Body of pancreas (tissue), 4 donors: ENCODE data around the gene CENPS. TPM values are rescaled to one million over a fixed set of nuclear protein-coding genes. Genes with fewer than 3 reads are reported as not detected.

Experiments
- ATAC-seq: fragments of 150-250 bp; one replicate; pipeline ENCODE4 v1.9.1; 2016
- DNase-seq, 4 donors: peaks; one replicate each; pipeline ENCODE4 v3.0.0-alpha.2; 2019
- H3K27ac ChIP-seq, 4 donors: fragments of 200-600 bp; sonication (generic); 1 replicate in 3 of 4; 2 replicates in 1 of 4; pipeline versions ENCODE4 v1.5.1 to v1.6.1; 2016 to 2019; ENCODE audit warnings: mild to moderate bottlenecking in 1 of 4, mixed read lengths in 1 of 4, moderate library complexity in 1 of 4
- H3K27me3 ChIP-seq, 2 donors: fragments of 200-600 bp; sonication (generic); one replicate each; pipeline ENCODE4 v1.6.0; 2016; ENCODE audit warnings: mild to moderate bottlenecking in 1 of 2
- H3K36me3 ChIP-seq, 2 donors: fragments of 200-600 bp; sonication (generic); replicated peaks in 1 of 2; 2 replicates each; pipeline ENCODE4 v1.5.1; 2016; ENCODE audit warnings: low read depth in 2 of 2; ENCODE audit not compliant: insufficient read depth in 1 of 2
- H3K4me1 ChIP-seq: fragments of 200-600 bp; sonication (generic); one replicate; pipeline ENCODE4 v1.6.0; 2016
- H3K4me3 ChIP-seq, 2 donors: fragments of 200-600 bp; sonication (generic); 1 replicate in 1 of 2; 2 replicates in 1 of 2; pipeline ENCODE4 v1.5.1; 2016 to 2019
- H3K9me3 ChIP-seq, 3 donors: fragments of 200-600 bp; sonication (generic); 1 replicate in 2 of 3; 2 replicates in 1 of 3; pipeline ENCODE4 v1.5.1; 2016
- POLR2A ChIP-seq, 3 donors: fragments of 450-650 bp; IDR thresholded peaks; one replicate each; pipeline ENCODE4 v1.6.1; 2016; ENCODE audit warnings: antibody characterized with exemption in 3 of 3, mild to moderate bottlenecking in 2 of 3
- WGBS, 2 donors: methylation state at CpG; one replicate each; pipeline ENCODE4 v1.1.5; 2017; 5-methylcytosine and 5-hydroxymethylcytosine counted together
- intact Hi-C: fragments of 100-400 bp; cut with DNase I; formaldehyde crosslinking; loops from one replicate; pipeline ENCODE4 v1.15.1; 2023
- total RNA-seq, 2 donors: library from RNA; depleted of rRNA; stranded (reverse); fragments of >200 nt; gene quantifications; one replicate each; pipeline ENCODE4 v1.1.0, GENCODE V29; 2016
- TF ChIP-seq, protein P1 (sequence below), 7 experiments: fragments of 450-650 bp in 4 of 7; fragments of 200-600 bp in 3 of 7; sonication (generic) in 3 of 7; IDR thresholded peaks; one replicate each; pipeline ENCODE4 v1.5.1; 2016 to 2019; ENCODE audit warnings: antibody characterized with exemption in 7 of 7

CENPS gene
- total RNA-seq, 2 donors from 2014 or later: 8.2 to 11.4 TPM

- Histone ChIP-seq H3K36me3 (no peaks in the 10 kb centered on the region), H3K4me3 (no peak overlapping the region), H3K9me3 (no peaks in the 10 kb centered on the region), H3K27ac (no peak overlapping the region), H3K4me1 (peaks cover 12% of the 10 kb centered on the region), H3K27me3 (no peaks in the 10 kb centered on the region)
- TF ChIP-seq, protein P1, sequence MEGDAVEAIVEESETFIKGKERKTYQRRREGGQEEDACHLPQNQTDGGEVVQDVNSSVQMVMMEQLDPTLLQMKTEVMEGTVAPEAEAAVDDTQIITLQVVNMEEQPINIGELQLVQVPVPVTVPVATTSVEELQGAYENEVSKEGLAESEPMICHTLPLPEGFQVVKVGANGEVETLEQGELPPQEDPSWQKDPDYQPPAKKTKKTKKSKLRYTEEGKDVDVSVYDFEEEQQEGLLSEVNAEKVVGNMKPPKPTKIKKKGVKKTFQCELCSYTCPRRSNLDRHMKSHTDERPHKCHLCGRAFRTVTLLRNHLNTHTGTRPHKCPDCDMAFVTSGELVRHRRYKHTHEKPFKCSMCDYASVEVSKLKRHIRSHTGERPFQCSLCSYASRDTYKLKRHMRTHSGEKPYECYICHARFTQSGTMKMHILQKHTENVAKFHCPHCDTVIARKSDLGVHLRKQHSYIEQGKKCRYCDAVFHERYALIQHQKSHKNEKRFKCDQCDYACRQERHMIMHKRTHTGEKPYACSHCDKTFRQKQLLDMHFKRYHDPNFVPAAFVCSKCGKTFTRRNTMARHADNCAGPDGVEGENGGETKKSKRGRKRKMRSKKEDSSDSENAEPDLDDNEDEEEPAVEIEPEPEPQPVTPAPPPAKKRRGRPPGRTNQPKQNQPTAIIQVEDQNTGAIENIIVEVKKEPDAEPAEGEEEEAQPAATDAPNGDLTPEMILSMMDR (IDR thresholded peaks at IDR 0.05): no peak
- no peak for TF ChIP-seq POLR2A (IDR thresholded peaks at IDR 0.05)
- intact Hi-C loops: no loop called here
- ATAC-seq (no peak), DNase-seq (no peak)
- 74 to 81% methylated on average over 12 of the region's 12 CpGs for WGBS, 2 donors
These were observed 60.2 kb downstream of the CENPS start for GRCh38 chr1:10490286-10490970.

Other genes starting within 250 kb of the CENPS start
- 10 to 100 TPM; 39.2 to 46.8 TPM for gene KIF1B, start 219.9 kb upstream of the CENPS start, total RNA-seq
- gene PGD, start 31.4 kb upstream of the CENPS start, total RNA-seq: 10 to 100 TPM; 46.7 to 61.3 TPM
- gene CORT, start 19.6 kb downstream of the CENPS start, total RNA-seq: not detected
- 10 to 100 TPM; 13.5 TPM for gene DFFA, start 42.1 kb downstream of the CENPS start, total RNA-seq
- 1 to 10 TPM; 8.6 to 8.8 TPM for gene PEX14, start 44.5 kb downstream of the CENPS start, total RNA-seq